GM12891 (cell line): Measurements from ENCODE around the gene LRRIQ4.

ENCODE experiments used
- DNase-seq: peaks from one replicate; pipeline ENCODE4 v3.0.0; 2011; ENCODE audit warnings: low spot score; ENCODE audit not compliant: insufficient read length
- FAIRE-seq: peaks from 2 replicates; lab custom pipeline; 2011; peaks lifted over from hg19 to GRCh38; lab: Jason Lieb, UNC
- PAX5 ChIP-seq: IDR thresholded peaks from 2 replicates; pipeline ENCODE4 v1.6.1; 2011; ENCODE audit warnings: low read length, moderate library complexity, mild to moderate bottlenecking; ENCODE audit not compliant: insufficient read depth, severe bottlenecking
- POLR2A ChIP-seq: IDR thresholded peaks from 2 replicates; pipeline ENCODE4 v1.6.1; 2011; ENCODE audit warnings: low read depth, low read length, control low read depth
- POLR2AphosphoS5 ChIP-seq: IDR thresholded peaks from 2 replicates; pipeline ENCODE4 v1.6.1; 2011; ENCODE audit warnings: low read depth, low read length, control low read depth
- POU2F2 ChIP-seq: IDR thresholded peaks from 2 replicates; pipeline ENCODE4 v1.6.1; 2011; ENCODE audit warnings: low read depth, mild to moderate bottlenecking, control low read depth, low read length, moderate library complexity
- SPI1 ChIP-seq: IDR thresholded peaks from 2 replicates; pipeline ENCODE4 v1.6.1; 2011; ENCODE audit warnings: low read depth, low read length, control low read depth
- TAF1 ChIP-seq: IDR thresholded peaks from 2 replicates; pipeline ENCODE4 v1.6.1; 2011; ENCODE audit warnings: low read depth, low read length, control low read depth

Gene LRRIQ4

GRCh38 chr3:169822983-169823382, 10.3 kb downstream of the LRRIQ4 start:
- FAIRE-seq (no peak), DNase-seq (no peak)
- TF ChIP-seq POLR2AphosphoS5 (no peak), PAX5 (no peak), SPI1 (no peak), TAF1 (no peak), POU2F2 (no peak), POLR2A (no peak)

GRCh38 chr3:169825316-169825715, 12.6 kb downstream of the LRRIQ4 start:
- DNase-seq (no peak), FAIRE-seq (no peak)
- TF ChIP-seq POLR2AphosphoS5 (no peak), PAX5 (no peak)

DNA sequence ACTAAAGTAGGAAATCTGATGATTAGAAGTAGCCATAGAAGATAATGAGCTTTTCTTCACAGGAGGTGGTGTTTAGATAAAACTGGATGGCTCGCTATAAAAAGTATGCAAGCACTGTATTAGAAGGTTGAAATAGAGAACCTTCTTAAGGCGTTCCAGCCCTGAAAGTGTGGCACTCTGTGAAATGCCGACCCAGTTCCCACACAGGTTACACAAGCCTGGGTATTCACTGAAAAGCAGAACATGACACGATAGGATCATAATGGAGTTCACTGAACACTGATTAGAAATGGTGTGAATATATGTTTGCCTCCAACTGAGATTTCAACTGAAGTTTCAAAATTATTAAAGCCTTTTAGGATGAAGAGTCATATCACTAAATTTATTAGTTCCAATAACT, 15.0 kb downstream of the LRRIQ4 start:
- DNase-seq (no peak), FAIRE-seq (no peak)
- no peak for TF ChIP-seq TAF1
- TF ChIP-seq POLR2AphosphoS5 = no peak
- no peak for TF ChIP-seq POU2F2
- TF ChIP-seq POLR2A = no peak
- no peak for TF ChIP-seq PAX5
- TF ChIP-seq SPI1 = no peak

GRCh38 chr3:169835533-169835932, 22.9 kb downstream of the LRRIQ4 start:
- FAIRE-seq (peak; percentile 82), DNase-seq (no peak)
- TF ChIP-seq POU2F2 (no peak), POLR2AphosphoS5 (no peak), SPI1 (no peak), TAF1 (no peak), POLR2A (no peak), PAX5 (no peak)

- TF ChIP-seq PAX5 = no peak
- peak; percentile 92 for TF ChIP-seq SPI1
- no peak; the same call in 1 of the 2 replicates for TF ChIP-seq POLR2A
- peak; percentile 89 for FAIRE-seq
- DNase-seq = no peak
Measured at GRCh38 chr3:169836078-169836941, 23.6 kb downstream of the LRRIQ4 start.

DNA sequence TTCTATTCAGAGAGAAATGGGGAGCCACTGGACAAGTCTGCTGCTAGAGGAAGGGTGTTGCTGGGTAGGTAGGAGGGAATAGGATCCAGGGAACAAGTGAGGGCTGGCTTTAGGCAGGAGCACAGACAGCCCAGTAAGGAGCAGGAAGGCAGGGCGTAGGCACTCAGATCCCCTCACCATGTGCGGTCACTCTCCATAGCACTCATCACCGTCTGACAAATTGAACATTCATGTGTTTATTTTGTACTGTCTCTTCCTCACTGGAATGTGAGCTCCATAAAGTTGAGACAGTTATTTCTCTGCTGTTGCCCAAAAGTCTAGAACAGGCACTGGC, 24.2 kb downstream of the LRRIQ4 start:
- FAIRE-seq (no peak), DNase-seq (no peak)
- TF ChIP-seq PAX5 = no peak
- no peak for TF ChIP-seq POU2F2
- no peak for TF ChIP-seq SPI1
- TF ChIP-seq TAF1 = no peak
- TF ChIP-seq POLR2AphosphoS5 = no peak

DNA sequence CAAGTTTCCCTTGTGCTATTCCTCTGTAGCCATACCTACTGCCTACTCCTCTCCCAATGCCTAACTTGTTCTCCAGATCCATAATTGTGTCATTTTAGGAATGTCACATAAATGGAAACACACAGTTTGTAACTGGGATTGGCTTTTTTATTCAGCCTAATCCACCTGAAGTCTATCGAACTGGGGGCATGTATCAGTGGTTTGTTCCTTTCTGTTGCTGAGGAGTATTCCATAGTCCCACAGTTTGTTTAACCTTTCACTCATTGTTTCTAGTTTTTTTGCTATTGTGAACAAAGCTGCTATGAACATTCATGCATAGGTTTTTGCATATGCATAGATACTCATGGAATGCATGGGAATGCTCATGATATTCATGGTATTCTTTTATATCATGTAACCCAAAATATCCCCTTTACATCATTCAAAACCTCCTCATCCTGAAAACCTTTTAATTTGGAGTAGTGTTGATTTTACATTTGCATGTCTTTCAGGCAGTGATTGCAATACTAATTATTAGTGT, 25.9 kb downstream of the LRRIQ4 start:
- FAIRE-seq (peak; percentile 57), DNase-seq (no peak)
- TF ChIP-seq POLR2A (no peak), POLR2AphosphoS5 (no peak), PAX5 (no peak), TAF1 (no peak), SPI1 (no peak), POU2F2 (no peak)

- peak; percentile 56 for TF ChIP-seq PAX5
- no peak for TF ChIP-seq POU2F2
- FAIRE-seq (peak; percentile 82), DNase-seq (no peak)
Measured at GRCh38 chr3:169841171-169841570, 28.5 kb downstream of the LRRIQ4 start.

- TF ChIP-seq TAF1 = no peak
- TF ChIP-seq POLR2AphosphoS5 = no peak
- no peak for TF ChIP-seq POU2F2
- no peak for TF ChIP-seq POLR2A
- no peak for TF ChIP-seq SPI1
- no peak for TF ChIP-seq PAX5
- DNase-seq = no peak
- FAIRE-seq = peak; percentile 50
Measured at GRCh38 chr3:169842960-169843359, 30.3 kb downstream of the LRRIQ4 start.

GRCh38 chr3:169846458-169847193, 34.0 kb downstream of the LRRIQ4 start:
- DNase-seq = peak; percentile 42
- FAIRE-seq = peak; percentile 52
- TF ChIP-seq POU2F2 (0 out of 2 replicates have a peak, but pooled peaks have one; percentile 27), SPI1 (no peak), PAX5 (peak; percentile 76)
